GM21619 (cell line): ENCODE measurements around the gene MICAL3.
"Not testable (repeated sequence)": the region's sequence is repeated elsewhere in the genome, so short reads cannot be mapped to it uniquely, and the experiment has no call there.

ENCODE experiments used
- ATAC-seq: cut with Tn5 transposase; IDR thresholded peaks from one replicate; pipeline ENCODE4 v1.9.1; 2021; ENCODE audit not compliant: unreplicated experiment

The MICAL3 gene, protein sequence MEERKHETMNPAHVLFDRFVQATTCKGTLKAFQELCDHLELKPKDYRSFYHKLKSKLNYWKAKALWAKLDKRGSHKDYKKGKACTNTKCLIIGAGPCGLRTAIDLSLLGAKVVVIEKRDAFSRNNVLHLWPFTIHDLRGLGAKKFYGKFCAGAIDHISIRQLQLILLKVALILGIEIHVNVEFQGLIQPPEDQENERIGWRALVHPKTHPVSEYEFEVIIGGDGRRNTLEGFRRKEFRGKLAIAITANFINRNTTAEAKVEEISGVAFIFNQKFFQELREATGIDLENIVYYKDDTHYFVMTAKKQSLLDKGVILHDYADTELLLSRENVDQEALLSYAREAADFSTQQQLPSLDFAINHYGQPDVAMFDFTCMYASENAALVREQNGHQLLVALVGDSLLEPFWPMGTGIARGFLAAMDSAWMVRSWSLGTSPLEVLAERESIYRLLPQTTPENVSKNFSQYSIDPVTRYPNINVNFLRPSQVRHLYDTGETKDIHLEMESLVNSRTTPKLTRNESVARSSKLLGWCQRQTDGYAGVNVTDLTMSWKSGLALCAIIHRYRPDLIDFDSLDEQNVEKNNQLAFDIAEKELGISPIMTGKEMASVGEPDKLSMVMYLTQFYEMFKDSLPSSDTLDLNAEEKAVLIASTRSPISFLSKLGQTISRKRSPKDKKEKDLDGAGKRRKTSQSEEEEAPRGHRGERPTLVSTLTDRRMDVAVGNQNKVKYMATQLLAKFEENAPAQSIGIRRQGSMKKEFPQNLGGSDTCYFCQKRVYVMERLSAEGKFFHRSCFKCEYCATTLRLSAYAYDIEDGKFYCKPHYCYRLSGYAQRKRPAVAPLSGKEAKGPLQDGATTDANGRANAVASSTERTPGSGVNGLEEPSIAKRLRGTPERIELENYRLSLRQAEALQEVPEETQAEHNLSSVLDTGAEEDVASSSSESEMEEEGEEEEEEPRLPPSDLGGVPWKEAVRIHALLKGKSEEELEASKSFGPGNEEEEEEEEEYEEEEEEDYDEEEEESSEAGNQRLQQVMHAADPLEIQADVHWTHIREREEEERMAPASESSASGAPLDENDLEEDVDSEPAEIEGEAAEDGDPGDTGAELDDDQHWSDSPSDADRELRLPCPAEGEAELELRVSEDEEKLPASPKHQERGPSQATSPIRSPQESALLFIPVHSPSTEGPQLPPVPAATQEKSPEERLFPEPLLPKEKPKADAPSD (N-terminal part only)

DNA sequence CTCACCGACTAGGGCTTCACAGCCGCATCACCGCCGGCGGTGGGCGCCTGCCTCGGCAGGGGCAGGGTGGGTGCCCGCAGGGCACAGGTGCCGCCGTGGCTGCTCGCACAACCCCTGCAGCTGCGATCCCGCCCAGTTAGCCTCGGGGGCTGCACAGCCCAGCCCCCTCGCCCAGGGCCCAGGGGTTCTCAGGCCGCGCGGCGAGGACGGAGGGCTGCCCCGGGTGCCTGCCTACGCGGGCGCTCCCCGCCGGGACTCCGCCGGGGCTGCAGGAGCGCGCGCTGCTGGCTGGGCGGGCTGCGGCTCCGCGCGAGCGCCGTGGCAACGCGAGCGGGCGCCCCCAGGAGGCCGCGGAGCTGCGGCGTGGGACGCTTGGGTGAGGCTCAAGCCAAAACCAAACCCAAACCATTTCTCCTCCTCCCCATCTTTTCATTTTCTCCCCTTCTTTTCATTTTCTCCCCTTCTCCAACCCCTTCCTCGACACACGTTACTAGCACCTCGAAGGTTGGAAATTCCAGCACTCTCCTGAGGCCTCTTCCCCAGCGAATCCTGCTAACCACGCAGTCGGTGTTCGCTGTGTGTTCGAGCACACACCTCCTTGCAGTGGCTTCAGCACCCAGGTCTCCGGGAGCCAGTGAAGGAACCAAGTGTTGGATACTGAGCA, at the start of gene MICAL3:
Gene MICAL3, minus strand, starts transcription at position 286 of the 664 bp plus-strand sequence. CDS start 117,749 bp downstream, outside the sequence.
- ATAC-seq, result no peak

DNA sequence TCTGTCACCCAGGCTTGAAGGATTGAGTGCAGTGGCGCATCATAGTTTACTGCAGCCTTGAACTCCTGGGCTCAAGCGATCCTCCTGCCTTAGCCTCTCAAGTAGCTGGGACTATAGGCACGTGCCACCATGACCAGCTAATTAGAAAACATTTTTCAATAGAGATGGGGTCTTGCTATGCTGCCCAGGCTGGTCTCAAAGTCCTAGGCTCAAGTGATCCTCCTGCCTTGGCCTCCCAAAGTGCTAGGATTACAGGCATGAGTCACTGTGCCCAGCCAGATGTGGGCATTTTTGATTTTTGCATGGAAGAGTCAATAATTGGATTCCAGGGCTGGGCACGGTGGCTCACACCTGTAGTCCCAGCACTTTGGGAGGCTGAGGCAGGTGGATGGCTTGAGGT, 49.6 kb upstream of the MICAL3 start:
- not testable (repeated sequence) for ATAC-seq

DNA sequence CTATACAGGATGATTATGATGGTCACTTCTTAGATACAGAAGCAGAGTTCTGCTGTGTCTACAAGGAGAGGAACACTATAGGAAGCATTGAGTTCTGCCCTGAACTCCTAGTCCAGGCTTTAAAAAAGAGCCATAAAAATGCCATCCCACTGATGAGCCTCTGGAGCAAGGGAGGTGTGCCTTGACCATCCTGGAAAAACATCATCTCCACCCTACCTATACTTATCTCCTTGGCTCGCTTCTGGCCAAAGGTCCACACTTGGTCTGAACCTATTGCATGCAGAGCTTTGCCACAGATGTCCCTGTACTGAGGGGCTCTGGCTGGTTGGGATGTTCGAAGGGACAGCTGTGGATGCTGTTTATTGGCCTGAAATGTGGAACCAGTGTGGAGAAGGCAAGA, 49.1 kb upstream of the MICAL3 start:
- ATAC-seq, result no peak

DNA sequence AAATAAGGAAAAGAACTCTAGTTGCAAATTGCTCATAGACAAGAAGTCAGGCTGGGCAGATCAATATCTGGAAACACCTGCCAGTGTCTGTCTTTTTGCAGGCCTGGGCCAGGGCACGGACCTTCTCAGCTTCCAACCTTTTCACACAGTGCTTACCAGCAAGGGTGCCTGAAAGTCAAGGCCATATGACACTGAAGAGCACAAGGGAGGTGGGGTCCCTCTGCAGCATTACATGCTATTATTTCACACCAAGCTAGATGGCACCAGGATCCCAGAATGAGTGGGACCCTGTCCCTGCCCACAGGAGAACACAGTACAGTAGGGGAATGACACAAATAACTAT, 47.6 kb upstream of the MICAL3 start:
- no peak for ATAC-seq

DNA sequence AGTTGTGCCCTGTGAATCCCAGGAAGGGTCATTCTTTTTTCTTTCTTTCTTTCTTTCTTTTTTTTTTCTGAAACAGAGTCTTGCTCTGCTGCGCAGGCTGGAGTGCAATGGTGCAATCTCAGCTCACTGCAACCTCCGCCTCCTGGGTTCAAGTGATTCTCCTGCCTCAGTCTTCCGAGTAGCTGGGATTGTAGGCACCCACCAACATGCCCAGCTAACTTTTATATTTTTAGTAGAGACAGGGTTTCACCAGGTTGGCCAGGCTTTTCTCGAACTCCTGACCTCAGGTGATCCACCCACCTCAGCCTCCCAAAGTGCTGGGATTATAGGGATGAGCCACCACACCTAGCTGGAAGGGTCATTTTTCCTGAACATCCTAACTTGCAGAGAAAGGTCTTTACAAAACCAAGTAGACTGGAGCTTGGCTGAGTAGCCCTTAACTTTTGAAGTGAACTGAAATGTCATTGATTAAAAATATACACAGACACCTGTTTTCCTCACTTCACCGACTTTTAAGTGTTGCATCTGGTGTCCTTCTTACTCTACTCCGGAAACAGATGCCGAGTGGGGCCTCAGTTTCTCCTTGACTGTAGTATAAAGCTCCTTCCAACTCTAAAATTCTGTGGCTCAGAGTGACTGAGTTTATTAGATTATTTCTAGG, 47.1 kb upstream of the MICAL3 start:
- not testable (repeated sequence) for ATAC-seq

DNA sequence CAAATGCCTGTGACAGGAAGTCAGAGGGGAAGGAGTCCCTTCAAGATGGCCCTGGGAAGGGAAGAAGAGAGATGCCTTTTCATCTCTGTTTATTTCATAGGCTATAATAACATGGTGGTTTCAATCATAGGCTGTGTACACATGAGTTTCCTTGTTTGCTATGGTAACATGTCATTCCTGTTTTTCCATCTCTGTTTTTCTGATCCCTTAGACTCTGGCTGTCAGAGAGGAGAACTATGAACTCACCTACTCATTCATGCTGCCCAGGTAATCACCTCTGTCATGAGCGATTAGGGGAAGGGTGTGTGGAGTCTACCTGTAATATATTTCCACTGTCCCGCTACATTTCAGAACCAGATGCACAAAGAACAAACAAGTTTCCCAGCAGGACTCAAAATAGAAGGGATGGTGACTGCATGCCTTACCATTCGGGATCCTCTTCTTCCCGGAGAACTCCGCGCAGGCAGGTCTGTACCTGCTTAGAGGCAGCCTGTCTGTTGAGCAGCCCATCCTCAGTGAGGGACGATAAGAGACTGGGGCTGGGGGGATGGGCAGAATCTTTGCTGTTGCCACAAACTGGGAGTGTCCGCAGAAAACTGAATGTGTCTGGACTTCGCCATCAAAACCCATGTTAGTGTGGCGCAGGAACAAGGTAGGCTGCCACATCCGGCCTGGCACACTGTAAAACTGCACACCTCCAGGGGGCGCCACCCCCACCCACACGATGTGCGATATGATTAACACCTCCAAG, 46.4 kb upstream of the MICAL3 start:
- ATAC-seq, result no peak

DNA sequence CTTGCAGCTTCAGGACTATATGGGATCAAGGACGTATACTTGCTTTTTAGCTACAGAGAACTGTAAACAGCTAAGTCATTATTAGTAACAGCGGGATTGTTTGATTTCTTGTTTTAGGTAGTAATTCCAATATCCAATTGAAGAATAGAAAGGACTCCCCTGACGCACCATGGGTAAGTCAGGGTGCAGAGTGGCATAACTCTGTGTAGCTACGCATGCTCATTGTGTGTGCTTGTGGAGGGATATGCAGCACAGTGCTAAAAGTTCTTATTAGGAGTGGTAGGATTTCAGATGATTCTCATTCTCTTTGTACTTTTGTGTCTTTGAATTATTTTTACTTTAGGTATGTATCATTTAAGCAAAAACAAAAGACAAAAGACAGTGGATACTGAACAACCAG, 45.7 kb upstream of the MICAL3 start:
- no peak for ATAC-seq

DNA sequence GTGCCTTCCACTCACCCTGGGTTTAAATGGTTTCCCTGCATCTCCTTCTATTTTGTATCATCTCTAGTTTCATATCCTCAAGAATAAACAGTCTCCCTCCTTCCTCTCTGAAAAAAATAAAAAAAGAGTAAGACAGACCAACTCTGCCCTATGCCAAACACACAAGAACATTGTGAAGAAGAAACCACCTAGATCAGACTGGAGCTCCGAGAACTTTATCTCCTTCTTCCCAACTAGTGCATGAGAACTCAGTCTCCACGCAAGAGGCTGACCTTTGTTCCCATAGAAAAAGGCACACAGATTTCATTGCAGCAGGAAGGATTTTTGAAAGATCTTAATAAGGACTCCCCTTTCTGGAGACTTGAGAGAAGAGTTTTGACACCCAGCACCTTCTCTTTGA, 44.7 kb upstream of the MICAL3 start:
- ATAC-seq, result no peak

DNA sequence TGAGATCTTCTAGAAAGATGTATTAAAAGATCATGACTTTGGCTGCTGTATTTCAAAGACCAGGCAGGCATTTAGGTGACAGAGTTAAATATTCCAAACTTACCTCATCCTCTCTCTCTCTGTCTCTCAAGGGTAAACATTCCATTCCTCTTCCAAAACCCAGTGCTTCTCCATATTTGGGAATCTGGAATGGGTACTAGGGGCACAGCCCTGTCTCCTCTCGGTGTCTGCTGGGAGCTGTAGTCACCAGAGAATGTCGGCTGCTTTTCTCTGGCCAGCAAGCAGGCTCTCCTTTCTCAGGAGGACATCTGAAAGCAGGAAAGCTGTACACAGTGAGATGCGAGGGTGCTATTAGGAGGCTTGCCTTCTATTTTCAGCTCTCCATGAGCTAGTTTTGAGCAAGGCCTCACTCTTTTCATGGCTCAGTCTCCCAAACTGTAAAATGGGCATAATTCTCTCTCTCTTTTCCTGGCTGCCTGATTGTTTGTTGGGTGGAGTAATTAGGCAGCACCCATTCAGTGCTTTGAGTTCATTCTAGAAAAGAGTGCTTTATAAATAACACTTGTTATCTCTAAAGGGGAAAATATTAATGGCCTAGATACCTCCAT, 44.1 kb upstream of the MICAL3 start:
- ATAC-seq, result no peak

DNA sequence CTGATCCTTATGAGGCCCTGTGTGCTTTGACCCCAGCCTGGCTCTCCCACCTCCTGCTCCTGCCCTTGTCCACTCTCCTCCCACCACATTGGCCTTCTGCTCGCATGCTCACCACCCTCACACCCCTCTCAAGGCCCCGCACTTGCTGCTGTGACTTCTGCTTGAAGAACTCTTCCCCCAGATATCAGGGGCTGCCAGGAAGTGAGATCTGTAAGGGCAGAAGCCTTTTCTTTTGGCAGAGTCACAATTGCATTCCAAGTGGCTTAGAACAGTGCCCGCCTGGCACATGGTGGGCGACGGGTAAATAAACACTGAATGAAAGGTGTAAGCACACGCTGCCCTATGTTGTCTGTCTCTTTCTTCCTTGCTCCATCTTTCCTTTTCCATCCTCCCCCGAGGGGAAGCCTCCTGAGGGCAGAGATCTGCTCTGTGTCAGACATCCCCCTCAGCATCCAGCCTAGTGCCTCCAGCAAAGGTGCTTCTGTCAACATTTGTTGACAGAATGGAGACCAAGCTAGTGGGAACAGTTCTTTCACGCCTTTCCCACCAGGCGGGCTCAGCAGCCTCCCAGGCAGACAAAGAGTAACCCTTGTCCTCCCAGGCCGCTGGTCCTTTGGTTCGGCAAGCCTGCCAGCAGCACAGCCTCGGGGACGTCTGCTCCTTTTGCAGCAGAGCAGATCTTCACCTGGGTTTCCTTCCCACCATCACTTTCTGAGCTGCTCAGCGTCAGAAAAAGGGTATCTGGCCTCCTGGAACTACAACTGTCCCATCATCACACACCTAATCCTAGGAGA, 43.4 kb upstream of the MICAL3 start:
- no peak for ATAC-seq

DNA sequence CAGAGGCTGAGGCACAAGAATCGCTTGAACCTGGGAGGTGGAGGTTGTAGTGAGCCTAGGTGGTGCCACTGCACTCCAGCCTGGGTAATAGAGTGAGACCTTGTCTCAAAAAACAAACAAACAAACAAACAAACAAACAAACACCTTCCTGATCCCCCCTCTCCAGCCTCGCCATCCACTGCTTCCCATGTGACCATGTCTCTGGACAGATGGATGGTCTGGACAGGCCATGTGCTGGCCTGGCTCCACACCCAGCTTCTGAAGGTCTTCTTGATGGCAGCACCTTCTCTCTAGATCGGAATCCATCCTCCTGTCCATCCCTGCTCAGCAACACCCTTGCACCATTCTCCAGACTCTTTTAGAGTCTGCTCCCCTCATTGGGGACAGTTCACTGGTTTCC, 42.8 kb upstream of the MICAL3 start:
- ATAC-seq, result no peak

DNA sequence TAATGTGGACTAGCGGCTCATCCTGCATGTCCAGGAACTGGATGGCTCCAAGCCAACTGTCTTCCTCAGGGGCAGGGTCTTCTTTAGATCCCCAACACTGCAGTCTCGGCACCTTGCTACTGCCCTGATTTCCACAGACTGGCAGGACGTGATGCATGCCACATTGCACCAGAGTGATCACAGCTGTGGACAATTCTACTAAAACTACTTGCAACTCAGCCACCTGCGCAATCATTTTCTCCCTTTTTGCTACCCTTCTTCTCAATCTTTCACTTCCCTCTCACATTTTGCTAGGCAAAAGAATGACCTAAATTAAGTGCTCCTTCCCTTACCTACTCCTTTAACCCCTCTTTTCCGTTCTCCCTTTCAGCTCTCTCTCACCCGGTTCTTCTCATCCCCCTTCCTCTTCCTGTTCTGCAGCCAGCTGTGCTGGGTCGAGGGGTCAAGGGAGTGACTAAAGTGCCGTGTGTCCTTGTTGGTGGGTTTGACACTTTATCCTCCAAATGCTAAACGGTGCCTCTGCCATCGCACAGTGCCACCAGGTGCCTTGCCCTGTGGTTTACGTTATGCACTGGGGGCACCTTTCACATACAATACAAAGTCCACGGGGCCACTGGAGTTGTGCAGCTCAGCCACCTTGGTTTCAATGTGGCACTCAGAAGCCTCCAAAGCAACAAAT, 42.0 kb upstream of the MICAL3 start:
- ATAC-seq, result no peak

DNA sequence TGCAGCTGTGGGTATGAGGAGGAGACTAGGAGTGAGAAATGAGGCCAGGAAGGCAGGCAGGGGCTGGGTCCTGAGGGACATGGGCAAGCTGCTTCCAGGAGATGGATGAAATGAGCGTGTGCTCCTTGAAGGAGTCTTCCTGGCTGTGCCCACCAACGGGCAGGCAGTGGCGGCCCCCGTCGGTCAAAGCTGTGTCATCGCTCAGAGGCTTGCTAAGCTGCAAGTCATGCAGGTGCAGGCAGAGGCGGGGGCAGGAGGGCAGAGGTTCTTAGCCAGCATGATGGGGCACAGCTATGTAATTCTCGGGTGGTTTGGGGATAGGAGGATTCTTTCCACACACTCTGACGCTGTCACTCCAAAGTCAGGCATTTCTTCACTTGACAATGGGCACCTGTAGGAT, 40.9 kb upstream of the MICAL3 start:
- ATAC-seq, result no peak

DNA sequence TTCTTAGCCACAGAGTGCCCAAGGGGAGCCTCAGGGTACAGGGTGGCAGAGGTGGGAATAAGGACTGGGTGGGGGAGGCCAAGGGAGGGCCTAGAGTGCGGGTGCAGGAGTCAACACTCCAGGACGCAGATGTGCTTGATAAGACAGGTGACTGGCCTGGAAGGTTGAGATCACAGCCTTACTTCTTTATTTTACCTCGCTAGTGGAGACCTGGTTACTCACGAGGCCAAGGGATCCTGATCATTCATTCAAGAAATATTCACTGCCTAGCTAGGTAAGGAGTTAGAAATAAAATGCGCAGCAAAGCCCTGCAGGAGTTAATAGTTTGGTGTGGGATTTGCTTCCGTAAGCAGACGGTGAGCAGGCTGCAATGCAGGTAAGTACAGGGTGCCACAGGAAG, 40.3 kb upstream of the MICAL3 start:
- no peak for ATAC-seq

DNA sequence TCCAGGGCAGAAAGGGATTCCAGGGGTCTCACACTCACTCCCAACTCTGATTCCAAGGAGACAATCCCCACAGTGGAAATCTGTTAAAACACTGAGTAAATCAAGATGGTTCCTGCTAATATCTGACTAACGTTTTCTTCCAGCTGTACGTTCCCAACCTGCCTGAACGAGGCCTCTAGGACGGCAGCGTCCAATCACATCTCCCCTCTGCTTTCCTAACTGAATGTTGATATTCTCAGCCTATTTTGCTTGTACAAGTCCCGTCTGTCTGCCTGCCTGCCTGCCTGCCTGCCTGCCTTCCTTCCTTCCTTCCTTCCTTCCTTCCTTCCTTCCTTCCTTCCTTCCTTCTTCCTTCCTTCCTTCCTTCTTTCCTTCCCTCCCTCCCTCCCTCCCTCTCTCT, 39.4 kb upstream of the MICAL3 start:
- ATAC-seq, result not testable (repeated sequence)

DNA sequence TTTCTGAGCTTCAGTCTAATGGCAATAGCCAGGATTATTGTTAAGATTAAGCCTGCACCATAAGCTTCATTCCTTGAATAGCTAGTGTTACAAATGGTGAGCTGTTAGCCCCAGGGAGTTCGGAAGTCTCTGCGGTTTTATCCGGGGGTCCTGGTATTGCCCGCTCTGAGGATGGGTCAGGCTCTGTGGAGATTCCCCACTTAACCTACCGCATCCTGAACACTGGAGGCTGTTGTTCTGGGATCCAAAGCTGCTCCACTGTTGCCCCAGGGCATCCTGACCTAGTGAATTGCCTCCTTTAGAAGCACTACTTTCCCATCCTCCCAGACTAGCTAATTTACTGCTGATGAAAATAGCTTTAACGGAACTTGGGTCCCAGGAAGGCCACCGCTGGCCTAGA, 38.9 kb upstream of the MICAL3 start:
- ATAC-seq, result no peak

DNA sequence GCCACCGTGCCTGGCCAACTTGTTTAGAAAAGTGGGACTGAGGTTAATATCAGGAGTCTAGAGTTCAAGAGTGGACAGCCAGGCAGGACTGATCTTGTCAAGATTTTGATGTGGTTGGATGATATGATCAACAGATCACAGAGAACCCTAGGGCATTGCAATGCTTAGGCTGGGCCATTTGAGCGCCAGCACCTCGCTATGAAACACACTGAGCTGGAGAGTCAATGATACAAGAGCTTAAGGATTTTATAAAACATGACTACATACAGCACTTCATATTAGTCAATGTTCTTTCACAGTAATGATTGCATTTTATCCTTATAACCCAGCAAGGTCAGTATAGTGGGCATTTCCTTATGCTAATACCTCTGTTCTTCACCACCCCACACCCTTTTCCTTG, 38.1 kb upstream of the MICAL3 start:
- ATAC-seq, result no peak
